HEK293 (cell line): Measurements from ENCODE around the gene CIB4.

ENCODE experiments used
- ZNF211 ChIP-seq: fragments of 450-650 bp; formaldehyde crosslinking; IDR thresholded peaks from 2 replicates; pipeline ENCODE4 v1.5.1; 2016; ENCODE audit warnings: low read depth, missing biosample characterization, missing genetic modification characterization
- ZNF214 ChIP-seq: fragments of 450-650 bp; formaldehyde crosslinking; IDR thresholded peaks from 2 replicates; pipeline ENCODE4 v1.5.1; 2017; ENCODE audit warnings: missing biosample characterization, mild to moderate bottlenecking, missing genetic modification characterization, borderline replicate concordance
- ZNF433 ChIP-seq: fragments of 450-650 bp; formaldehyde crosslinking; IDR thresholded peaks from 2 replicates; pipeline ENCODE4 v1.5.1; 2016; ENCODE audit warnings: missing biosample characterization, missing genetic modification characterization, low read depth
- ZNF785 ChIP-seq: fragments of 450-650 bp; formaldehyde crosslinking; IDR thresholded peaks from 2 replicates; pipeline ENCODE4 v1.5.1; 2016; ENCODE audit warnings: missing biosample characterization, missing genetic modification characterization
- TF ChIP-seq, protein P1 (sequence below): fragments of 450-650 bp; formaldehyde crosslinking; IDR thresholded peaks from 2 replicates; pipeline ENCODE4 v1.5.1; 2016; ENCODE audit warnings: missing biosample characterization, missing genetic modification characterization, borderline replicate concordance
- TF ChIP-seq, protein P2 (sequence below): fragments of 450-650 bp; formaldehyde crosslinking; IDR thresholded peaks from 2 replicates; pipeline ENCODE4 v1.5.1; 2016; ENCODE audit warnings: missing biosample characterization, missing genetic modification characterization
- TF ChIP-seq, protein P3 (sequence below): fragments of 450-650 bp; formaldehyde crosslinking; IDR thresholded peaks from 2 replicates; pipeline ENCODE4 v1.5.1; 2017; ENCODE audit warnings: missing biosample characterization, missing genetic modification characterization

DNA sequence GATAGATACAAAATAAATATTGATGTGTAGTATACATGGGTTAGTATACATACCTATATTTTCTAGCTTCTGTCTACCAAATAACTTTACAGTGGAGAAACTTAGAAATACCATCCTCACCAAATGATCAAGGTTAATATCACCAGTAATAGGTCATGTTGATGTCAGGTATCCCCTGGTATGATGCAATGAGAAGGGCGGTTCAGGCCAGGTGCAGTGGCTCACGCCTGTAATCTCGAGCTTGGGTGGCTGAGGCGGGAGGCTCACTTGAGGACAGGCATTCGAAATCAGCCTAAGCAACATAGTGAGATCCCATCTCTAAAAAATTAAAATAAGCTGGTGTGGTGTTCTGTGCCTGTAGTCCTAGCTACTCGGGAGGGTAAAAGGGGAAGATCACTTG lies 38.6 kb downstream of the CIB4 start:
- TF ChIP-seq, protein P1, sequence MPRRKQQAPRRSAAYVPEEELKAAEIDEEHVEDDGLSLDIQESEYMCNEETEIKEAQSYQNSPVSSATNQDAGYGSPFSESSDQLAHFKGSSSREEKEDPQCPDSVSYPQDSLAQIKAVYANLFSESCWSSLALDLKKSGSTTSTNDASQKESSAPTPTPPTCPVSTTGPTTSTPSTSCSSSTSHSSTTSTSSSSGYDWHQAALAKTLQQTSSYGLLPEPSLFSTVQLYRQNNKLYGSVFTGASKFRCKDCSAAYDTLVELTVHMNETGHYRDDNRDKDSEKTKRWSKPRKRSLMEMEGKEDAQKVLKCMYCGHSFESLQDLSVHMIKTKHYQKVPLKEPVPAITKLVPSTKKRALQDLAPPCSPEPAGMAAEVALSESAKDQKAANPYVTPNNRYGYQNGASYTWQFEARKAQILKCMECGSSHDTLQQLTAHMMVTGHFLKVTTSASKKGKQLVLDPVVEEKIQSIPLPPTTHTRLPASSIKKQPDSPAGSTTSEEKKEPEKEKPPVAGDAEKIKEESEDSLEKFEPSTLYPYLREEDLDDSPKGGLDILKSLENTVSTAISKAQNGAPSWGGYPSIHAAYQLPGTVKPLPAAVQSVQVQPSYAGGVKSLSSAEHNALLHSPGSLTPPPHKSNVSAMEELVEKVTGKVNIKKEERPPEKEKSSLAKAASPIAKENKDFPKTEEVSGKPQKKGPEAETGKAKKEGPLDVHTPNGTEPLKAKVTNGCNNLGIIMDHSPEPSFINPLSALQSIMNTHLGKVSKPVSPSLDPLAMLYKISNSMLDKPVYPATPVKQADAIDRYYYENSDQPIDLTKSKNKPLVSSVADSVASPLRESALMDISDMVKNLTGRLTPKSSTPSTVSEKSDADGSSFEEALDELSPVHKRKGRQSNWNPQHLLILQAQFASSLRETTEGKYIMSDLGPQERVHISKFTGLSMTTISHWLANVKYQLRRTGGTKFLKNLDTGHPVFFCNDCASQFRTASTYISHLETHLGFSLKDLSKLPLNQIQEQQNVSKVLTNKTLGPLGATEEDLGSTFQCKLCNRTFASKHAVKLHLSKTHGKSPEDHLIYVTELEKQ: no peak
- TF ChIP-seq, protein P2, sequence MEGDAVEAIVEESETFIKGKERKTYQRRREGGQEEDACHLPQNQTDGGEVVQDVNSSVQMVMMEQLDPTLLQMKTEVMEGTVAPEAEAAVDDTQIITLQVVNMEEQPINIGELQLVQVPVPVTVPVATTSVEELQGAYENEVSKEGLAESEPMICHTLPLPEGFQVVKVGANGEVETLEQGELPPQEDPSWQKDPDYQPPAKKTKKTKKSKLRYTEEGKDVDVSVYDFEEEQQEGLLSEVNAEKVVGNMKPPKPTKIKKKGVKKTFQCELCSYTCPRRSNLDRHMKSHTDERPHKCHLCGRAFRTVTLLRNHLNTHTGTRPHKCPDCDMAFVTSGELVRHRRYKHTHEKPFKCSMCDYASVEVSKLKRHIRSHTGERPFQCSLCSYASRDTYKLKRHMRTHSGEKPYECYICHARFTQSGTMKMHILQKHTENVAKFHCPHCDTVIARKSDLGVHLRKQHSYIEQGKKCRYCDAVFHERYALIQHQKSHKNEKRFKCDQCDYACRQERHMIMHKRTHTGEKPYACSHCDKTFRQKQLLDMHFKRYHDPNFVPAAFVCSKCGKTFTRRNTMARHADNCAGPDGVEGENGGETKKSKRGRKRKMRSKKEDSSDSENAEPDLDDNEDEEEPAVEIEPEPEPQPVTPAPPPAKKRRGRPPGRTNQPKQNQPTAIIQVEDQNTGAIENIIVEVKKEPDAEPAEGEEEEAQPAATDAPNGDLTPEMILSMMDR: no peak
- TF ChIP-seq ZNF433: no peak
- TF ChIP-seq, protein P3, sequence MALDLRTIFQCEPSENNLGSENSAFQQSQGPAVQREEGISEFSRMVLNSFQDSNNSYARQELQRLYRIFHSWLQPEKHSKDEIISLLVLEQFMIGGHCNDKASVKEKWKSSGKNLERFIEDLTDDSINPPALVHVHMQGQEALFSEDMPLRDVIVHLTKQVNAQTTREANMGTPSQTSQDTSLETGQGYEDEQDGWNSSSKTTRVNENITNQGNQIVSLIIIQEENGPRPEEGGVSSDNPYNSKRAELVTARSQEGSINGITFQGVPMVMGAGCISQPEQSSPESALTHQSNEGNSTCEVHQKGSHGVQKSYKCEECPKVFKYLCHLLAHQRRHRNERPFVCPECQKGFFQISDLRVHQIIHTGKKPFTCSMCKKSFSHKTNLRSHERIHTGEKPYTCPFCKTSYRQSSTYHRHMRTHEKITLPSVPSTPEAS (tag by site-specific recombination): no peak
- TF ChIP-seq ZNF214 (tag by site-specific recombination): no peak
- TF ChIP-seq ZNF785 (tag by site-specific recombination): no peak
- no peak for TF ChIP-seq ZNF211 (tag by site-specific recombination)
